HG02973 (cell line): ENCODE data around the gene ODAD3.
"Not testable (repeated sequence)": the region's sequence is repeated elsewhere in the genome, so short reads cannot be mapped to it uniquely, and the experiment has no call there.

Experiments
- ATAC-seq: cut with Tn5 transposase; IDR thresholded peaks from one replicate; pipeline ENCODE4 v1.9.1; 2021; ENCODE audit warnings: moderate library complexity; ENCODE audit not compliant: unreplicated experiment

Gene ODAD3

GRCh38 chr19:11408591-11408990 lies 26.3 kb downstream of the ODAD3 start:
- ATAC-seq = no peak

GRCh38 chr19:11406703-11407236 lies 28.2 kb downstream of the ODAD3 start:
- ATAC-seq = not testable (repeated sequence)

- no peak for ATAC-seq
Measured at GRCh38 chr19:11405846-11406643, 28.9 kb downstream of the ODAD3 start.

DNA sequence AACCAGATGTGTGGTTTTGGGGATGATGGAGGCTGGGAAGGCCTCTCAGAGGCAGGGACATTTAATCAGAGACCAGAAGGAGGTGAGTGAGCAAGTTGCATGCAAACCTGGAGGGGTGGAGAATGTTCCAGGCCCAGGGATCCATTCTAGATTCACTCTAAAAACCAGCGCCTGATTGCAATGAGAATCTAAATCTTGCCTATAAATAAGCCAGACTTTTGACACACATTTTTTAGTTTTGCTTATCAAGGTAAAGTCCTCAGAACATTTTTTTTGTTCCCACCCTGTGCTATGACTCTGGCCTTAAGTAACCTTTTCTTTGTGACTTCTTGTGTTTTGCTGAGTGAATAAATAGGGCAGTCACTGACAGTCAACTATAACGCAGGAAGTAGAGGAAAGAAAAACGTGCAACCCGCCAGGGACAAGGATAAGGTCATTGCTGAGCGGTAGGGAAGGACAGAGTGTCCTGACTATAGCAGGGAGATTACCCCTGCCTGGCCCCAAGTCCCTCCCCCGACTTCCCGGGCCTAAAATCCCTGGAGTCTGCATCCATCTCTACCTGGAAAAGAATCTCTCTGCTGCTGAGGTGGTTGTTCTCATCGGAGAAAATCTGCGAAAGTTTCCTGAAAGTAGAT lies 30.2 kb downstream of the ODAD3 start:
- no peak for ATAC-seq

DNA sequence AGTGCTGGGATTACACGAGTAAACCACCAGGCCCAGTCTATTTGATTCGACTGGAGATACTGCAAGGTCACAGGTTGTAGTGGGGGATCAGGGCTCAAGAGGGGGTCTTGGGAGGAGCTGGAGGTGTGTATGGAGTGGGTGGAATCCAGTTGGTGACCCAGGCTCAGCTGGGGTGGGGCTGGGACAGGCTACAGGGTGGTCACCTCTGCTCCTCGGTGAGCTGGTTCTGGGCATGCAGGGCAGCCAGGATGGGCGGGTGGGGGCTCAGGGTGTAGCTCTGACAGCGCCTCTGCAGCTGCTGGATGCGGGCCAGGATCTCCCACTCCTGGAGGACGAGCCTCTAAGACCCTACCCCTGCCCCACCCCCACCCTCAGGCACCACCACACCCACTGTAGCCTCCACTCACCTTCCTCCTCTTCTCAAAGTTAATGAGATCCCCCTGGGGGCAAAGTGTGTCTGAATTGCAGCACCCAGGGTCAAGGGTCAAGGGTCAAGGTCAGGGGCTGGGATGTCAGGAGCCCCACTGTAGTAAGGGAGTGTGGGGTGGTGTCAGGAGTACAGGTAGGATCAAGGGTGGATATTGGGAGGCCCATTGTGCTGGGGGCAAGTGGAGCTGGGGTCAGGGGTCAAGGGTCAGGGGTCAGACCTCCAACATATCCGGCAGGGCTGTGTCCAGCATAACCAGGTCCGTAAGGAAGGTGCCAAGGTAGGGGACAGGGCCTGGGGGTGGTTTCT lies 32.9 kb downstream of the ODAD3 start:
- no peak for ATAC-seq

DNA sequence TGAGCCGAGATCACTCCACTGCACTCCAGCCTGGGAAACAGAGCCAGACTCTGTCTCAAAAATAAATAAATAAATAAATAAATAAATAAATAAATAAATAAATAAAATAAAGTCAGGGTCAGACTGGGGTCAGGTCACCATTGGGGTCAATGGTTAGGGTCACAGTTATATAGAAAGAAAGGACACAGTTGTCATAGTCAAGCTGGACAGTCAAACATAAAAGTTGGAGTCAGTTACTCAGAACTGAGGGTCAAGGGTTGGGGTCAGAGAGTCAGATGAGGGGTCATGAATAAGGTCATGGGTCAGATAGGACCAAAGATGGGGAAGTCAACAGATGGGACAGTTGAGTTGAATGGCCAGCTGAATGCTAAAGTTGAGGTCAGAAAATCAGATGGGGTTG lies 34.1 kb downstream of the ODAD3 start:
- no peak for ATAC-seq

DNA sequence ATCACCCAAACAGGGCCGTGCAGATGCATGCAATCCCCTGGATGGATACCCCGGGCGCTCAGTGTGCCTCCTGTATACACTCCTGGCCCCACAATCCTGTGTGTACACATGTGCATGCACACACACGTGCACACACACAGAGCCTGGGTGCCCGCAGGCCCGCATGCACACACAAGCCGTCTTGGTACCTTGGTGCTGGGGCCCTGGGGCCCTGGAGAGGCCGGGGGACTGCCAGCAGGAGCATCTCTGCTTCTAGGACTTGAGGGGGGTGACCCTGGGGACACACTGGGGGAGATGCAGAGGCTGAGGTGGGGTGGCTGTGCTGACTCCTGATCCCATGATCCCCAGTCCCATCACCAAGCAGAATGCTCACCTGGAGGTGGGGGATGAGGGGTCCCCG lies 35.3 kb downstream of the ODAD3 start:
- no peak for ATAC-seq

DNA sequence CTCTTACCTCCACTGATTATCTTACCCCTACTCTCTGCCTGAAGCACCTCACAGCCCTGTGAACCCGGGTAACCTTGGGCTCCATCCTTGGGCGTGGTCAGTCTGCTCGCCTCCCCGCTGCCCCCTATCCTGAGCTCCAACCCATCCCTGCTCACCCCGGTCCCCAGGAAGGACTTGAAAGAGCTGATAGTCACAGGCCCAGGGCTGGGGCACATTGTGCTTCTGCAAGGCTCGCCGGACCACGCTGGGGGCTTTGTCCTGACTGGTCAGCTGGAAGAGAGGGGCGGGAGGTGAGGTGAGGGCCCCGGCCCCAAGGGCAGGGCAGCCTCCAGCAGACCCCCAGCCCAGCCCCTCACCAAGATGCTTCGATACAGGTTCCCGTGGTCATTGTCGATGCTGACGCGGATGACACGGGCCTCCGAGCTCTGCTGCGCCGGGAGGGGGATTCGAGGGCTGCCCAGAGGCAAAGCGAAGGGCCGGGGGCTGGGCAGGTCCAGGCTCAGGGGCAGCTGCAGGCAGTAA lies 37.8 kb downstream of the ODAD3 start:
- ATAC-seq = no peak

- ATAC-seq = no peak
Measured at GRCh38 chr19:11390933-11391680, 43.8 kb downstream of the ODAD3 start.

DNA sequence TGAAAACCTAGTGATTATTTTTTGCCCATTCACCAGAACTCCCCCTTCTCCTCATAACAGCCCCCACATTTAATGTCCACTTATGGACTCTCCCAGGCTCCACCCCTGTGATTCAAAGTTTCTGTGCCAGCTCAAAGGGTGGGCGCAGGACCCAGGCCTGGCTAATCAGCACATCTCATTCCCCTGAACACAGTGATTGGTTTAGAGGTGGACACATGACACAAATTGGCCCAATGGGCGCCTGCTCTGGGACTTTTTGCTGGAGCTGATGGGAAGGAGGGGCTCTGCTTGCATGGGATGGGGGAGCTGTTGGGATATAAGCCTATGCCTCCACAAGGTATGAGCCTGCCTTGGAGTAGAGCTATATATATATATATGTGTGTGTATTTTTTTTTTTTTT lies 44.6 kb downstream of the ODAD3 start:
- ATAC-seq = no peak

- ATAC-seq = no peak
Measured at GRCh38 chr19:11387162-11388034, 47.5 kb downstream of the ODAD3 start.

DNA sequence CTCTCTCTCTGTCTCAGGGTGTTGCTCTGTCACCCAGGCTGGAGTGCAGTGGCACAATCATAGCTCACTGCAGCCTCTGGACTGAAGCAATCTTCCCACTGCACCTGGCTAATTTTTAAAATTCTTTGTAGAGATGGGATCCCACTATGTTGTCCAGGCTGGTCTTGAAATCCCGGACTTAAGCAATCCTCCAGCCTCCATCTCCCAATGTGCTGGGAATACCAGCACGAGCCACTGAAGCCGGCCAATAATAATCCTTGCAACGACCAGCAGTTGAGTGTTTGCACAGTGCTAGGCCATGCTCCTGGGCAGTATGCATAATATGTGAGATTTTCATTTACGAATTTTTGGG lies 50.2 kb downstream of the ODAD3 start:
- no peak for ATAC-seq

DNA sequence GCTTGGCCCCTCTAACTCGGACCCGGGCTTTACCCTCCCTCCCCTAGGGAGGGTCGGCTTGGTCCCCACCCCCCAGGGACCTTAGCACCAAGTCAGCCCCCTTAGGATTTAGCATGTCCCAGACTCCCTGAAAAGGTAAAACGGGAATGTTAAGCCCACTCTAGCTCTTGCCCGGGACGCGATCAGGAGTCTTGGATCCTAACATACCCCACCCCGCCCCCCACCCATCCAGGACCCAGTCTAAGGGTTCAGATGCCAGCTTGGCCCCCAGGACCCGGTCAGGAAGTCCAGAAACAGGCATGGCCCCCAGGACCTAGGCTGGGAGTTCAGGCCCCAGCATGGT lies 51.2 kb downstream of the ODAD3 start:
- no peak for ATAC-seq

DNA sequence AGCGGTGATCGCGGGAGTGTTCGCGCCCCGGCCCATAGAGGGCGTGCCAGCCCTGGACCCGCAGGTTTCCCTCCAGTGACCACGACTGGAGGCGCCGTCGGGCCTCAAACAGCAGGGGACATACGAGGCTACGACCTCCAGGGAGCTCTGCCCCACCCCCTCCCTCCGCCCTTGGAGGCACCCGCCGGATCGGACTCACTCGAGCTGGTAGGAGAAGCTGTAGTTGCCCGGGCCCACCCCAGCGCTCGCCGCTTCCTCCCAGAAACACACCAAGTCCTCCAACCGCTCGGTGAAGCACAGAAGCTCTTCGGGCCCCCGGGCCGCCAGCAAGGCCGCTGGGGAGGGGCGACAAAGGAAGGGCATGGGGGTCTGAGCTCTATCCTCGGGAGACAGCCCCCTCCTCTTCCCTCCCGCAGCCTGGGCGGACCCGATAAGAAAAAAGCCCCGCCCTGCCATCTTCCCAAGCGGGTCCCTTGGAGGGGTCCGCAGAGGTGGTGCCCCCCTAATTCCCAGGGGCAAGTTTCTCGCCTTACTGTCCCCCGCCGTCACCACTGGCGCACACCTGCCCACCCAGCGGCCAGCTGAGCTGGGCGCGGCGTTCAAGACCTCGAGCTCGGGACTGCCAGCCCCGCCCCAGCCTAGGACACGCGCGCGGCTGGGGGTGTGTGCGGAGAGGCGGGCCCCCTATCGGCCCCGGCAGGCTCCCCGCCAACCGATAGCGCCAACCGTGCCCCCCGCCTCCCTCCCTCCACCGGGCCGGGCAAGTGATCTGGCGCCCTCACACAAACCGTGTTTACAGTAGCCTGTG lies 51.8 kb downstream of the ODAD3 start:
- no peak for ATAC-seq

DNA sequence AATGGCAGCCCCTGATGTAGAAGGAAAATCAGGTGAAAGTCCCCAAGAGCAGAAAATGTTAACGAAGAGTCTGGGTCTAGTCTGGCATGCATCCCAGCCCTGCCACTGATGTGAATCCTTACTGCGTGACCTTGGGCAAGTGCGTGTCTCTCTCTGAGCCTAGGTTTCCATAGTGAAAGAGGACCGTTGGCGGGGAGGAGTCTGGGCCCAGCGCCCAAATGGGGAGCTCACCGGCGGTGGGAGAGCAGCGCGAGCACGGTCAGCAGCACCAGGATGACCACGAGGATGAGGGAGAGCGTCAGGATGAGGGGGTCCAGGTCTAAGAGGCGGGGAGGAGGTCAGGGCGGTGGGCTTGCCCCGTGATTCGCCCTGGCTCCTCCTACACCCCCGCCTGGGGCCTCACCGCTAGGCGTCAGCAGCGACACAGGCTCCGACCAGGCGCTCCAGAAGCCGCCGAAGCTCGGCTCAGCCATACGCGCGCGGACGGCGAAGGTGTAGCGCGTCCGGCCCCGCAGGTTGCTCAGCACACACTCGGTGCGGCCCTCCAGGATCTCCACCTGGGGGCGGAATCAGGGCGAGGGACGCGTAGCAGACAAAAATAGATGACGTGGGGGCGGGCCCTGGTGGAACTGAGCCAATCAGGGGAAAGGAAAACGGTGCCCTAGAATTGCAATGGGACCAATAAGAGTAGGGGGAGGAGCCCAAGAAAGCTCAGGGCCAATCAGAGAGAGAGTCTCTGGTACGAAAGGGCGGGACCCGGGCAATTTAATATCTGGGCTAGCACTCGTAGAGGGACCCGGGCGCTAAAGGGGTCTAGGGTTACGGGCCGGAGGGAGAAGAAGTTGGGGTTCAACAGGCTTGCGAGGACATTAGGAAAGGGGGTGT lies 54.0 kb downstream of the ODAD3 start:
- peak; percentile 55 for ATAC-seq

DNA sequence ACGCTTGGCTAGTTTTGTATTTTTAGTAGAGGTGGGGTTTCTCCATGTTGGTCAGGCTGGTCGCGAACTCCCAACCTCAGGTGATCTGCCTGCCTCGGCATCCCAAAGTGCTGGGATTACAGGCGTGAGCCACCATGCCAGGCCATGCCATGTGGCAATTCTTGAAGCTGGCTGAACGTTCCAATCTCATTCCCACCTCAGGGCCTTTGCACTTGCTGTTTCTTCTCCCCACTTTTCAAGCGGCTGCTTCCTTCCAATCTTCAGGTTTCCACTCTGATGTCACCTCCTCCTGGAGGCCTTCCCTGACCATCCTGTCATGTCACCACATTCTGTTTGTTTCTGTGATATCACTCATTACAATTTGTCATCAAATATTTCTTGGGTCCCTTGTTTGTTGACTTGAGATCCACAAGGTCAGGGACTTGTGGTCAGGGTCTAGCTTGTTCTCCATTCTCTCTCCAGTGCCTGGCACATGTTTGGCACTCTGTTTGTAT lies 55.0 kb downstream of the ODAD3 start:
- no peak for ATAC-seq

DNA sequence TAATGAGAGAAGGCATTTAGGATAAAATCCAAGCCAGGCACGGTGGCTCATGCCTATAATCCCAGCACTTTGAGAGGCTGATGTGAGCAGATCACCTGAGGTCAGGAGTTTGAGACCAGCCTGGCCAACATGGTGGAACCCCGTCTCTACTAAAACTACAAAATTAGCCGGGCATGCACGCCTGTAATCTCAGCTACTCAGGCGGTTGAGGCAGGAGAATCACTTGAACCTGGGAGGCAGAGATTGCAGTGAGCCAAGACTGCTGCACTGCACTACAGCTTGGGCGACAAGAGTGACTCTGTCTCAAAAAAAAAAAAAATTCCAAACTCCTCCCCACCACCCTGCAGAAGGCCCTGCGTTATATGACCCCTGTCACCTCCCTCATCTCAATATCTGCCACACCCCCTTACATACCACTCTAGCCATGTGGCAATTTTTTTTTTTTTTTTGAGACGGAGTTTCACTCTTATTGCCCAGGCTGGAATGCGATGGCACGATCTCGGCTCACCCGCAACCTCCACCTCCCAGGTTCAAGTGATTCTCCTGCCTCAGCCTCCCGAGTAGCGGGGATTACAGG lies 55.6 kb downstream of the ODAD3 start:
- not testable (repeated sequence) for ATAC-seq
